Liver (tissue), 3 donors: ENCODE results near the gene NOL9.

ENCODE experiments used
- ATF3 ChIP-seq: IDR thresholded peaks from 2 replicates; pipeline ENCODE4 v1.6.1; 2016; ENCODE audit warnings: antibody characterized with exemption
- FOXA1 ChIP-seq: IDR thresholded peaks from 2 replicates; pipeline ENCODE4 v1.6.1; 2016; ENCODE audit warnings: antibody characterized with exemption
- GABPA ChIP-seq, 2 donors: IDR thresholded peaks in 1 of 2; conservative IDR thresholded peaks in 1 of 2; 2 replicates each; pipeline ENCODE4 v1.6.1; 2016; ENCODE audit warnings: antibody characterized with exemption in 2 of 2, mild to moderate bottlenecking in 1 of 2, moderate library complexity in 1 of 2
- HNF4A ChIP-seq, 2 donors: conservative IDR thresholded peaks; 2 replicates each; pipeline ENCODE4 v1.6.1; 2016; ENCODE audit warnings: antibody characterized with exemption in 2 of 2, mild to moderate bottlenecking in 2 of 2
- JUND ChIP-seq, 2 donors: IDR thresholded peaks; 2 replicates each; pipeline ENCODE4 v1.6.1; 2016; ENCODE audit warnings: antibody characterized with exemption in 2 of 2
- MAX ChIP-seq: IDR thresholded peaks from 2 replicates; pipeline ENCODE4 v1.6.1; 2016; ENCODE audit warnings: antibody characterized with exemption
- RAD21 ChIP-seq, 2 donors: IDR thresholded peaks; 2 replicates each; pipeline ENCODE4 v1.6.1; 2016; ENCODE audit warnings: antibody characterized with exemption in 2 of 2, mild to moderate bottlenecking in 2 of 2
- RXRA ChIP-seq, 2 donors: IDR thresholded peaks; 2 replicates each; pipeline ENCODE4 v1.6.1; 2017 to 2018; ENCODE audit warnings: antibody characterized with exemption in 2 of 2, mild to moderate bottlenecking in 1 of 2
- SP1 ChIP-seq: IDR thresholded peaks from 2 replicates; pipeline ENCODE4 v1.6.1; 2018; ENCODE audit warnings: antibody characterized with exemption, mild to moderate bottlenecking
- TAF1 ChIP-seq: conservative IDR thresholded peaks from 2 replicates; pipeline ENCODE4 v1.6.1; 2016; ENCODE audit warnings: antibody characterized with exemption, mild to moderate bottlenecking
- TF ChIP-seq, protein P1 (sequence below): fragments of 150-350 bp; IDR thresholded peaks from 2 replicates; pipeline ENCODE4 v1.5.1; 2017; ENCODE audit warnings: improper control_type of control experiment, low read depth, low read length; ENCODE audit not compliant: missing input control
- TF ChIP-seq, protein P2 (sequence below): IDR thresholded peaks from 2 replicates; pipeline ENCODE4 v1.6.1; 2016; ENCODE audit warnings: antibody characterized with exemption, mild to moderate bottlenecking
- TF ChIP-seq, protein P3 (sequence below): IDR thresholded peaks from 2 replicates; pipeline ENCODE4 v1.6.1; 2016; ENCODE audit warnings: antibody characterized with exemption
- donor health status: healthy.
- donor health status: healthy.

DNA sequence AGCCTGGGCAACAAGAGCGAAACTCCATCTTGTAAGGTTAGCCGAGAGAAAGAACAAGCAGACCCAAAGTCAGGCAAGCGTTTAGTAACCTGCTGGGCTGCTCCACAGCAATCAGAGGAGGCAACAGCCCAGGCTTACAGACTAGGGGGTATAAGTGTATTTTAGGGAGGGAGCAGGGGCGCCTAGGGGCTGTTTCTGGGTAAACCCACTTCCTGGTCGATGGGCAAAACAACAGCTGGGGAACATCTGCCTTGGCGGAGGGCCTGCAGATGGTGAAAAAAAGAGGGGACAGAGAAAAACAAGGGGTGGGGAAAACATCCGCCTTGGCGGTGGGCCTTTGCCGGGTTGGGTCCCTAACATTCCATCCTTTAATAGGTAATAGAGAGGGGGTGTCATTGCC is 6.0 kb upstream of the NOL9 start:
- TF ChIP-seq SP1 (no peak), GABPA (IDR thresholded peaks at IDR 0.05 in 1 of 2, conservative IDR thresholded peaks at IDR 0.05 in 1 of 2) (no peak), RAD21 (IDR thresholded peaks at IDR 0.05) (no peak), RXRA (IDR thresholded peaks at IDR 0.05) (no peak), MAX (no peak), TAF1 (no peak), JUND (IDR thresholded peaks at IDR 0.05) (no peak), HNF4A (conservative IDR thresholded peaks at IDR 0.05) (no peak), ATF3 (no peak), FOXA1 (no peak)
- TF ChIP-seq, protein P1, sequence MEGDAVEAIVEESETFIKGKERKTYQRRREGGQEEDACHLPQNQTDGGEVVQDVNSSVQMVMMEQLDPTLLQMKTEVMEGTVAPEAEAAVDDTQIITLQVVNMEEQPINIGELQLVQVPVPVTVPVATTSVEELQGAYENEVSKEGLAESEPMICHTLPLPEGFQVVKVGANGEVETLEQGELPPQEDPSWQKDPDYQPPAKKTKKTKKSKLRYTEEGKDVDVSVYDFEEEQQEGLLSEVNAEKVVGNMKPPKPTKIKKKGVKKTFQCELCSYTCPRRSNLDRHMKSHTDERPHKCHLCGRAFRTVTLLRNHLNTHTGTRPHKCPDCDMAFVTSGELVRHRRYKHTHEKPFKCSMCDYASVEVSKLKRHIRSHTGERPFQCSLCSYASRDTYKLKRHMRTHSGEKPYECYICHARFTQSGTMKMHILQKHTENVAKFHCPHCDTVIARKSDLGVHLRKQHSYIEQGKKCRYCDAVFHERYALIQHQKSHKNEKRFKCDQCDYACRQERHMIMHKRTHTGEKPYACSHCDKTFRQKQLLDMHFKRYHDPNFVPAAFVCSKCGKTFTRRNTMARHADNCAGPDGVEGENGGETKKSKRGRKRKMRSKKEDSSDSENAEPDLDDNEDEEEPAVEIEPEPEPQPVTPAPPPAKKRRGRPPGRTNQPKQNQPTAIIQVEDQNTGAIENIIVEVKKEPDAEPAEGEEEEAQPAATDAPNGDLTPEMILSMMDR = no peak
- TF ChIP-seq, protein P2, sequence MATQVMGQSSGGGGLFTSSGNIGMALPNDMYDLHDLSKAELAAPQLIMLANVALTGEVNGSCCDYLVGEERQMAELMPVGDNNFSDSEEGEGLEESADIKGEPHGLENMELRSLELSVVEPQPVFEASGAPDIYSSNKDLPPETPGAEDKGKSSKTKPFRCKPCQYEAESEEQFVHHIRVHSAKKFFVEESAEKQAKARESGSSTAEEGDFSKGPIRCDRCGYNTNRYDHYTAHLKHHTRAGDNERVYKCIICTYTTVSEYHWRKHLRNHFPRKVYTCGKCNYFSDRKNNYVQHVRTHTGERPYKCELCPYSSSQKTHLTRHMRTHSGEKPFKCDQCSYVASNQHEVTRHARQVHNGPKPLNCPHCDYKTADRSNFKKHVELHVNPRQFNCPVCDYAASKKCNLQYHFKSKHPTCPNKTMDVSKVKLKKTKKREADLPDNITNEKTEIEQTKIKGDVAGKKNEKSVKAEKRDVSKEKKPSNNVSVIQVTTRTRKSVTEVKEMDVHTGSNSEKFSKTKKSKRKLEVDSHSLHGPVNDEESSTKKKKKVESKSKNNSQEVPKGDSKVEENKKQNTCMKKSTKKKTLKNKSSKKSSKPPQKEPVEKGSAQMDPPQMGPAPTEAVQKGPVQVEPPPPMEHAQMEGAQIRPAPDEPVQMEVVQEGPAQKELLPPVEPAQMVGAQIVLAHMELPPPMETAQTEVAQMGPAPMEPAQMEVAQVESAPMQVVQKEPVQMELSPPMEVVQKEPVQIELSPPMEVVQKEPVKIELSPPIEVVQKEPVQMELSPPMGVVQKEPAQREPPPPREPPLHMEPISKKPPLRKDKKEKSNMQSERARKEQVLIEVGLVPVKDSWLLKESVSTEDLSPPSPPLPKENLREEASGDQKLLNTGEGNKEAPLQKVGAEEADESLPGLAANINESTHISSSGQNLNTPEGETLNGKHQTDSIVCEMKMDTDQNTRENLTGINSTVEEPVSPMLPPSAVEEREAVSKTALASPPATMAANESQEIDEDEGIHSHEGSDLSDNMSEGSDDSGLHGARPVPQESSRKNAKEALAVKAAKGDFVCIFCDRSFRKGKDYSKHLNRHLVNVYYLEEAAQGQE = no peak
- TF ChIP-seq, protein P3, sequence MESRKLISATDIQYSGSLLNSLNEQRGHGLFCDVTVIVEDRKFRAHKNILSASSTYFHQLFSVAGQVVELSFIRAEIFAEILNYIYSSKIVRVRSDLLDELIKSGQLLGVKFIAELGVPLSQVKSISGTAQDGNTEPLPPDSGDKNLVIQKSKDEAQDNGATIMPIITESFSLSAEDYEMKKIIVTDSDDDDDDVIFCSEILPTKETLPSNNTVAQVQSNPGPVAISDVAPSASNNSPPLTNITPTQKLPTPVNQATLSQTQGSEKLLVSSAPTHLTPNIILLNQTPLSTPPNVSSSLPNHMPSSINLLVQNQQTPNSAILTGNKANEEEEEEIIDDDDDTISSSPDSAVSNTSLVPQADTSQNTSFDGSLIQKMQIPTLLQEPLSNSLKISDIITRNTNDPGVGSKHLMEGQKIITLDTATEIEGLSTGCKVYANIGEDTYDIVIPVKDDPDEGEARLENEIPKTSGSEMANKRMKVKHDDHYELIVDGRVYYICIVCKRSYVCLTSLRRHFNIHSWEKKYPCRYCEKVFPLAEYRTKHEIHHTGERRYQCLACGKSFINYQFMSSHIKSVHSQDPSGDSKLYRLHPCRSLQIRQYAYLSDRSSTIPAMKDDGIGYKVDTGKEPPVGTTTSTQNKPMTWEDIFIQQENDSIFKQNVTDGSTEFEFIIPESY = no peak
